Neural crest cell (in vitro differentiated cells): ENCODE measurements around the gene LCE6A. TPM values are rescaled to one million over a fixed set of nuclear protein-coding genes. Genes with fewer than 3 reads are reported as not detected.

ENCODE experiments used
- DNase-seq: peaks from one replicate; pipeline ENCODE4 v3.0.0; 2021; ENCODE audit warnings: low read depth, mixed read lengths, low spot score
- H3K27ac Mint-ChIP-seq: one replicate; pipeline ENCODE4 v1.8.0; 2021; ENCODE audit warnings: mild to moderate bottlenecking, mixed read lengths; ENCODE audit not compliant: unreplicated experiment
- H3K27me3 Mint-ChIP-seq: 2 replicates; pipeline ENCODE4 v1.8.0; 2021; ENCODE audit warnings: low read depth, mild to moderate bottlenecking, mixed read lengths
- H3K36me3 Mint-ChIP-seq: 2 replicates; pipeline ENCODE4 v1.8.0; 2021; ENCODE audit warnings: low read depth, mild to moderate bottlenecking, mixed read lengths
- H3K4me1 Mint-ChIP-seq: 2 replicates; pipeline ENCODE4 v1.8.0; 2021; ENCODE audit warnings: mixed read lengths
- H3K4me3 Mint-ChIP-seq: one replicate; pipeline ENCODE4 v1.8.0; 2021; ENCODE audit warnings: mild to moderate bottlenecking, mixed read lengths
- H3K9me3 Mint-ChIP-seq: 2 replicates; pipeline ENCODE4 v1.8.0; 2021; ENCODE audit warnings: mixed read lengths
- CTCF ChIP-seq: fragments of 200-600 bp; sonication (generic); conservative IDR thresholded peaks from 2 replicates; pipeline ENCODE4 v1.5.0; 2021; ENCODE audit warnings: antibody characterized with exemption, mild to moderate bottlenecking
- total RNA-seq: library from RNA; stranded (reverse); gene quantifications from 2 replicates; pipeline ENCODE4 v1.2.1, GENCODE V29; 2021

Gene LCE6A
- total RNA-seq, 1 donor from 2014 or later: not detected

- no peak for TF ChIP-seq CTCF
- H3K4me3 Mint-ChIP-seq: no peak overlapping the region
- no peak overlapping the region for H3K27ac Mint-ChIP-seq
- no peaks in the 10 kb centered on the region for H3K4me1 Mint-ChIP-seq
- no peaks in the 10 kb centered on the region for H3K27me3 Mint-ChIP-seq
- no peaks in the 10 kb centered on the region for H3K36me3 Mint-ChIP-seq
- H3K9me3 Mint-ChIP-seq: peaks cover 27% of the 10 kb centered on the region
- DNase-seq: no peak
Observed at GRCh38 chr1:152811050-152811449, 31.6 kb upstream of the LCE6A start.

- Mint-ChIP-seq H3K4me1 (no peaks in the 10 kb centered on the region), H3K36me3 (no peaks in the 10 kb centered on the region), H3K4me3 (no peak within 1 kb of the TSS), H3K27me3 (no peaks in the 10 kb centered on the region), H3K9me3 (peaks cover 29% of the 10 kb centered on the region), H3K27ac (no peak within 1 kb of the TSS)
- DNase-seq: no peak
- TF ChIP-seq CTCF: no peak
Observed at GRCh38 chr1:152811671-152812070, 31.0 kb upstream of the LCE6A start, which contains the start of gene LCE1B. LCE1B (plus strand) TSS chr1:152811971; CDS start chr1:152812447, 476 bp downstream.

GRCh38 chr1:152817309-152817708 is 25.3 kb upstream of the LCE6A start:
- Mint-ChIP-seq H3K4me1 (no peaks in the 10 kb centered on the region), H3K27ac (no peak overlapping the region), H3K36me3 (peaks cover 4% of the 10 kb centered on the region), H3K9me3 (peaks cover 32% of the 10 kb centered on the region), H3K27me3 (no peaks in the 10 kb centered on the region), H3K4me3 (no peak overlapping the region)
- no peak for TF ChIP-seq CTCF
- DNase-seq: no peak

- no peaks in the 10 kb centered on the region for H3K4me1 Mint-ChIP-seq
- H3K27me3 Mint-ChIP-seq: no peaks in the 10 kb centered on the region
- H3K4me3 Mint-ChIP-seq: no peak overlapping the region
- peaks cover 26% of the 10 kb centered on the region for H3K9me3 Mint-ChIP-seq
- no peak for TF ChIP-seq CTCF
- H3K36me3 Mint-ChIP-seq: peaks cover 10% of the 10 kb centered on the region
- no peak for DNase-seq
- H3K27ac Mint-ChIP-seq: no peak overlapping the region
Observed at GRCh38 chr1:152823294-152823693, 19.4 kb upstream of the LCE6A start.

GRCh38 chr1:152824964-152825363 is 17.7 kb upstream of the LCE6A start:
- no peaks in the 10 kb centered on the region for H3K4me1 Mint-ChIP-seq
- no peak overlapping the region for H3K4me3 Mint-ChIP-seq
- no peak for DNase-seq
- no peak for TF ChIP-seq CTCF
- no peak overlapping the region for H3K27ac Mint-ChIP-seq
- H3K36me3 Mint-ChIP-seq: peaks cover 8% of the 10 kb centered on the region
- H3K9me3 Mint-ChIP-seq: peaks cover 22% of the 10 kb centered on the region
- no peaks in the 10 kb centered on the region for H3K27me3 Mint-ChIP-seq

- Mint-ChIP-seq H3K36me3 (peaks cover 6% of the 10 kb centered on the region), H3K4me1 (no peaks in the 10 kb centered on the region), H3K4me3 (no peak within 1 kb of the TSS), H3K27me3 (no peaks in the 10 kb centered on the region), H3K27ac (no peak within 1 kb of the TSS), H3K9me3 (peaks cover 18% of the 10 kb centered on the region)
- TF ChIP-seq CTCF: no peak
- DNase-seq: no peak
Observed at GRCh38 chr1:152827173-152827572, 15.5 kb upstream of the LCE6A start, which contains the start of gene LCE1A. LCE1A (plus strand) TSS chr1:152827473; CDS start chr1:152827473, 0 bp downstream.
